Heart left ventricle (tissue), 16 donors: Measurements from ENCODE around the gene SRRM2. TPM values are rescaled to one million over a fixed set of nuclear protein-coding genes. Genes with fewer than 3 reads are reported as not detected.
A peak's percentile ranks its signal among the peaks of the same experiment; 100 is the strongest.

Source experiments
- ATAC-seq, 4 donors: fragments of 200-7000 bp; cut with Tn5 transposase; one replicate each; pipeline ENCODE4 v1.9.1; 2020 to 2022; ENCODE audit warnings: moderate library complexity in 4 of 4, mild to moderate bottlenecking in 3 of 4, moderate number of reproducible peaks in 1 of 4
- DNase-seq, 5 donors: peaks; one replicate each; pipeline ENCODE4 v3.0.0-alpha.2; 2020
- H3K27ac ChIP-seq, 12 donors: fragments of 200-600 bp; sonication (generic) in 4 of 12; one replicate each; pipeline versions ENCODE4 v1.5.0 to v1.8.0; 2016 to 2022; ENCODE audit warnings: mild to moderate bottlenecking in 2 of 12
- H3K27me3 ChIP-seq, 9 donors: fragments of 200-600 bp; sonication (generic) in 2 of 9; one replicate each; pipeline versions ENCODE4 v1.5.1 to v1.8.0; 2016 to 2022; ENCODE audit warnings: mild to moderate bottlenecking in 3 of 9
- H3K36me3 ChIP-seq, 9 donors: fragments of 200-600 bp; sonication (generic) in 2 of 9; one replicate each; pipeline versions ENCODE4 v1.5.0 to v1.8.0; 2018 to 2022; ENCODE audit warnings: mild to moderate bottlenecking in 2 of 9
- H3K4me1 ChIP-seq, 12 donors: fragments of 200-600 bp; sonication (generic) in 4 of 12; one replicate each; pipeline versions ENCODE4 v1.5.0 to v1.8.0; 2016 to 2022; ENCODE audit warnings: mild to moderate bottlenecking in 3 of 12
- H3K4me3 ChIP-seq, 12 donors: fragments of 200-600 bp; sonication (generic) in 4 of 12; one replicate each; pipeline versions ENCODE4 v1.5.0 to v1.8.0; 2017 to 2022; ENCODE audit warnings: mild to moderate bottlenecking in 9 of 12, moderate library complexity in 4 of 12
- H3K9me3 ChIP-seq, 12 donors: fragments of 200-600 bp; sonication (generic) in 4 of 12; one replicate each; pipeline versions ENCODE4 v1.5.0 to v1.8.0; 2016 to 2022; ENCODE audit warnings: mild to moderate bottlenecking in 1 of 12
- POLR2A ChIP-seq, 2 donors: fragments of 450-650 bp; IDR thresholded peaks; one replicate each; pipeline ENCODE4 v1.6.1; 2017; ENCODE audit warnings: antibody characterized with exemption in 2 of 2, mild to moderate bottlenecking in 2 of 2, moderate library complexity in 2 of 2
- WGBS, 4 donors: extraction: QIAGEN DNeasy Blood & Tissue Kit in 2 of 4; methylation state at CpG; one replicate each; pipeline versions ENCODE4 v1.1.5 to v1.1.7; 2013 to 2018; 5-methylcytosine and 5-hydroxymethylcytosine counted together
- intact Hi-C, 10 donors: fragments of 100-400 bp; cut with DNase I; formaldehyde crosslinking; loops; one replicate each; pipeline versions ENCODE4 v1.11.1 to v1.14.2; 2022
- polyA plus RNA-seq, 2 donors: library from polyadenylated mRNA; stranded (reverse); fragments of 200-250 nt; gene quantifications; one replicate each; pipeline ENCODE4 v1.2.3, GENCODE V29; 2013
- total RNA-seq, 9 donors: library from RNA; depleted of rRNA in 2 of 9; stranded (reverse); fragments of >200 nt in 2 of 9; fragmentation: NEBNext Ultra II Directional in 3 of 9; extraction: Animal tissue kit (Norgen Biotek cat#: 25700) in 3 of 9; gene quantifications; one replicate each; pipeline versions ENCODE4 v1.1.0 to v1.2.4, GENCODE V29; 2016 to 2023
- TF ChIP-seq, protein P1 (sequence below), 12 donors: fragments of 200-600 bp; sonication (generic) in 4 of 12; IDR thresholded peaks; one replicate each; pipeline versions ENCODE4 v1.5.0 to v1.8.0; 2018 to 2022; ENCODE audit warnings: antibody characterized with exemption in 12 of 12, mild to moderate bottlenecking in 5 of 12
- donor health status: ischemic (EF 13 %, LVEDD 7.1; RV severe dilation, severe dysfunction).
- donor health status: healthy with polysubstance abuse.
- donor health status: DM: no; HTN: yes; CAD: no.
- donor health status: DM: no; HTN: no; CAD: no.
- donor health status: ischemic (EF 25% LVEDD 6.9; RV normal size, moderate dysfunction).
- donor health status: ischemic (EF 25% LVEDD 5.7; RV mildly dilated, moderate dysfunction).
- donor health status: healthy.
- donor health status: DM: yes; HTN: yes; CAD: no.
- donor health status: ischemic (EF 35%, LVEDD 5.7; RV mildly dilated, moderate dysfunction).
- donor health status: nonischemic (EF 11% LVEDD 7.7; RV severe dilation, severe dysfunction).
- donor health status: DM: yes; HTN: yes; CAD: no.
- donor health status: PGD.
- donor health status: ischemic (EF 29% LVEDD 5.4; RV normal size, mild dysfunction).
- donor health status: nonischemic (EF 23%, LVEDD 6.1; RV moderate dilation, normal function).

The SRRM2 gene
- total and polyA plus RNA-seq, 11 donors = 112 to 540 (median 233) TPM

GRCh38 chr16:2707368-2708289 lies 44.8 kb upstream of the SRRM2 start:
- H3K9me3 ChIP-seq = no peaks in the 10 kb centered on the region
- ATAC-seq (no peak), DNase-seq (peak in 1 of 5 donors; percentile 59)
- H3K36me3 ChIP-seq = peaks cover 0 to 72% (median 43%) of the 10 kb centered on the region in 9 donors
- 92 to 93% (median 93%) methylated on average over 49 to 51 of the region's 51 CpGs for WGBS, 4 donors
- H3K4me1 ChIP-seq = peaks cover 0 to 24% (median 11%) of the 10 kb centered on the region in 12 donors
- intact Hi-C loops = no loop called here
- no peaks in the 10 kb centered on the region for H3K27me3 ChIP-seq
- no peak overlapping the region for H3K4me3 ChIP-seq
- H3K27ac ChIP-seq = no peak overlapping the region
- TF ChIP-seq, protein P1, sequence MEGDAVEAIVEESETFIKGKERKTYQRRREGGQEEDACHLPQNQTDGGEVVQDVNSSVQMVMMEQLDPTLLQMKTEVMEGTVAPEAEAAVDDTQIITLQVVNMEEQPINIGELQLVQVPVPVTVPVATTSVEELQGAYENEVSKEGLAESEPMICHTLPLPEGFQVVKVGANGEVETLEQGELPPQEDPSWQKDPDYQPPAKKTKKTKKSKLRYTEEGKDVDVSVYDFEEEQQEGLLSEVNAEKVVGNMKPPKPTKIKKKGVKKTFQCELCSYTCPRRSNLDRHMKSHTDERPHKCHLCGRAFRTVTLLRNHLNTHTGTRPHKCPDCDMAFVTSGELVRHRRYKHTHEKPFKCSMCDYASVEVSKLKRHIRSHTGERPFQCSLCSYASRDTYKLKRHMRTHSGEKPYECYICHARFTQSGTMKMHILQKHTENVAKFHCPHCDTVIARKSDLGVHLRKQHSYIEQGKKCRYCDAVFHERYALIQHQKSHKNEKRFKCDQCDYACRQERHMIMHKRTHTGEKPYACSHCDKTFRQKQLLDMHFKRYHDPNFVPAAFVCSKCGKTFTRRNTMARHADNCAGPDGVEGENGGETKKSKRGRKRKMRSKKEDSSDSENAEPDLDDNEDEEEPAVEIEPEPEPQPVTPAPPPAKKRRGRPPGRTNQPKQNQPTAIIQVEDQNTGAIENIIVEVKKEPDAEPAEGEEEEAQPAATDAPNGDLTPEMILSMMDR (IDR thresholded peaks at IDR 0.05) = no peak
- TF ChIP-seq POLR2A (IDR thresholded peaks at IDR 0.05) = no peak

DNA sequence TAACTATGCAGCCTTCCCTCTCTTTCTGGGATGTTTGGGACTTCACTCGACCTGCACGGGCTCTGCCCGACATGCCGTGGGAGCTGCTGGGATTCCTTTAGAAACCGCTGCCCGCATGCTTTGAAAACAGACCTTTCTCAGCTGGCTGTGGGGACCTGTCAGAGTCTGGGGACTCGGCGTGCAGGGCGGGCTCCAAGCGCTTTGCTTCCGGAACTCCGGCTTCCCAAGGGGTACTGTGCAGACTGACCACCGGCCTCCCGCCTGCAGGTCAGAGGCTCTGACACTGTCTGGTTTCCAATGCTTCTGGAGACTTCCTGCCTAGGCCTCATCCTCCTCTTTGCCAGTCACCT lies 44.2 kb upstream of the SRRM2 start:
- Histone ChIP-seq H3K4me3 (no peak overlapping the region), H3K9me3 (no peaks in the 10 kb centered on the region), H3K4me1 (peaks cover 0 to 19% (median 8%) of the 10 kb centered on the region in 12 donors), H3K36me3 (peaks cover 0 to 66% (median 39%) of the 10 kb centered on the region in 9 donors), H3K27ac (no peak overlapping the region), H3K27me3 (no peaks in the 10 kb centered on the region)
- intact Hi-C loops = no loop called here
- TF ChIP-seq, protein P1 (IDR thresholded peaks at IDR 0.05) = no peak
- TF ChIP-seq POLR2A (IDR thresholded peaks at IDR 0.05) = no peak
- 92 to 94% (median 94%) methylated on average over 14 of the region's 14 CpGs for WGBS, 4 donors
- DNase-seq (no peak), ATAC-seq (no peak)

DNA sequence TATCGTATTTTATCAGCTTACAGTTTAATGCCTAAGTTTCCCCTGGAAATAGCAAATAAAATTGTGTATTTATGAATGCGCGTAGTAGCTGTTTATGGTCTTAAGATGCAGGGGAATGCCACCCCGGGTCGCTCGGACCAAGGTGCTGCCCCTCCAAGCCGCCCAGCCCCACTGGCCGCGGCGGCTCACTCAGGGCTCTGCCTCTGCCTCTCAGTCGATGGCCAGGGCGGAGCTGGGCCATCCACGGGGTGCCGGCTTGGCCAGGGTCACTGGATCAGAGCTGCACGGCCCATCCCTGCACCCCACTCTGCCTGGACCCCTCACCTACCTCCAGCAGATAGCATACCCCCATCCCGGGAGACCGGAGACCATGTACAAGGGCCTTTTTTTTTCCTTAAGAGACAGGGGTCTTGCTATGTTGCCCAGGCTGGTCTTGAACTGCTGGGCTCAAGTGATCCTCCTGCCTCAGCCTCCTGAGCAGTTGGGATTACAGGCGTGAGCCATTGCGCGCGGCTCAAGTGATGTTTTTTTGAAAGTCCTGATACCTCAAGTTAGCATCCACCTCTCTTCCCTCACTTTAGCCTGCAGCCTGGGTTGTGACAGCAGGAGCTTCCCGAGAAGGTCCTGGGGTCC lies 43.4 kb upstream of the SRRM2 start:
- Histone ChIP-seq H3K27me3 (no peaks in the 10 kb centered on the region), H3K9me3 (no peaks in the 10 kb centered on the region), H3K4me3 (no peak overlapping the region), H3K36me3 (peaks cover 0 to 58% (median 39%) of the 10 kb centered on the region in 9 donors), H3K4me1 (peaks cover 0 to 12% (median 2%) of the 10 kb centered on the region in 12 donors), H3K27ac (no peak overlapping the region)
- ATAC-seq (no peak), DNase-seq (no peak)
- WGBS, 4 donors = 95 to 97% (median 96%) methylated on average over 18 to 22 of the region's 22 CpGs
- TF ChIP-seq, protein P1 (IDR thresholded peaks at IDR 0.05) = no peak
- intact Hi-C loops = no loop called here

- DNase-seq (peak in 1 of 5 donors; percentile 61), ATAC-seq (no peak)
- Histone ChIP-seq H3K9me3 (no peaks in the 10 kb centered on the region), H3K27ac (no peak overlapping the region), H3K27me3 (no peaks in the 10 kb centered on the region), H3K4me3 (no peak overlapping the region), H3K4me1 (peaks cover 0 to 7% (median 0%) of the 10 kb centered on the region in 12 donors), H3K36me3 (peaks cover 0 to 52% (median 36%) of the 10 kb centered on the region in 9 donors)
- intact Hi-C loops = no loop called here
- TF ChIP-seq POLR2A (IDR thresholded peaks at IDR 0.05) = no peak
- TF ChIP-seq, protein P1 (IDR thresholded peaks at IDR 0.05) = no peak
- 90 to 93% (median 92%) methylated on average over 9 to 10 of the region's 10 CpGs for WGBS, 4 donors
Measured at GRCh38 chr16:2709588-2709984, 42.9 kb upstream of the SRRM2 start.
